ENCODE results near the gene PFDN1.

The PFDN1 gene

GRCh38 chr5:140318792-140319191, 15.9 kb upstream of the PFDN1 start:
- Histone ChIP-seq H3K27ac (ENCODE audit: insufficient read depth, low read depth, low read length, poor library complexity, severe bottlenecking) (no peak overlapping the region), H3K9me3 (ENCODE audit: control insufficient read depth, low read length) (no peaks in the 10 kb centered on the region), H3K36me3 (ENCODE audit: control insufficient read depth, insufficient read depth, low read length) (no peaks in the 10 kb centered on the region), H3K4me1 (ENCODE audit: control insufficient read depth, insufficient read depth, low read length) (peaks cover 10% of the 10 kb centered on the region), H3K27me3 (ENCODE audit: control insufficient read depth, insufficient read depth, low read length, poor library complexity, severe bottlenecking) (no peaks in the 10 kb centered on the region), H3K4me3 (ENCODE audit: insufficient read depth, low read depth, low read length) (no peak overlapping the region)
- WGBS, 2 experiments, result 91 to 94% methylated on average over 4 of the region's 4 CpGs

- WGBS, 2 experiments, result 85 to 87% methylated on average over 5 of the region's 5 CpGs
- Histone ChIP-seq H3K4me3 (ENCODE audit: insufficient read depth, low read depth, low read length) (no peak overlapping the region), H3K27ac (ENCODE audit: insufficient read depth, low read depth, low read length, poor library complexity, severe bottlenecking) (no peak overlapping the region), H3K9me3 (ENCODE audit: control insufficient read depth, low read length) (no peaks in the 10 kb centered on the region), H3K36me3 (ENCODE audit: control insufficient read depth, insufficient read depth, low read length) (no peaks in the 10 kb centered on the region), H3K27me3 (ENCODE audit: control insufficient read depth, insufficient read depth, low read length, poor library complexity, severe bottlenecking) (no peaks in the 10 kb centered on the region), H3K4me1 (ENCODE audit: control insufficient read depth, insufficient read depth, low read length) (peaks cover 1% of the 10 kb centered on the region)
Observed at GRCh38 chr5:140317859-140318258, 15.0 kb upstream of the PFDN1 start.

- Histone ChIP-seq H3K4me1 (ENCODE audit: control insufficient read depth, insufficient read depth, low read length) (no peaks in the 10 kb centered on the region), H3K4me3 (ENCODE audit: insufficient read depth, low read depth, low read length) (no peak overlapping the region), H3K27me3 (ENCODE audit: control insufficient read depth, insufficient read depth, low read length, poor library complexity, severe bottlenecking) (no peaks in the 10 kb centered on the region), H3K9me3 (ENCODE audit: control insufficient read depth, low read length) (no peaks in the 10 kb centered on the region), H3K36me3 (ENCODE audit: control insufficient read depth, insufficient read depth, low read length) (no peaks in the 10 kb centered on the region), H3K27ac (ENCODE audit: insufficient read depth, low read depth, low read length, poor library complexity, severe bottlenecking) (no peak overlapping the region)
- 94 to 97% methylated on average over 6 to 7 of the region's 7 CpGs for WGBS, 2 experiments
Observed at GRCh38 chr5:140312791-140313189, 9.9 kb upstream of the PFDN1 start.

GRCh38 chr5:140312067-140312790, 9.3 kb upstream of the PFDN1 start:
- no peaks in the 10 kb centered on the region for H3K27me3 ChIP-seq (ENCODE audit: control insufficient read depth, insufficient read depth, low read length, poor library complexity, severe bottlenecking)
- H3K4me1 ChIP-seq (ENCODE audit: control insufficient read depth, insufficient read depth, low read length), result no peaks in the 10 kb centered on the region
- no peaks in the 10 kb centered on the region for H3K36me3 ChIP-seq (ENCODE audit: control insufficient read depth, insufficient read depth, low read length)
- H3K4me3 ChIP-seq (ENCODE audit: insufficient read depth, low read depth, low read length), result no peak overlapping the region
- H3K9me3 ChIP-seq (ENCODE audit: control insufficient read depth, low read length), result no peaks in the 10 kb centered on the region
- no peak overlapping the region for H3K27ac ChIP-seq (ENCODE audit: insufficient read depth, low read depth, low read length, poor library complexity, severe bottlenecking)
- WGBS, 2 experiments, result 50 to 57% methylated on average over 4 of the region's 4 CpGs

GRCh38 chr5:140311011-140311467, 8.1 kb upstream of the PFDN1 start:
- Histone ChIP-seq H3K36me3 (ENCODE audit: control insufficient read depth, insufficient read depth, low read length) (no peaks in the 10 kb centered on the region), H3K4me3 (ENCODE audit: insufficient read depth, low read depth, low read length) (no peak overlapping the region), H3K27ac (ENCODE audit: insufficient read depth, low read depth, low read length, poor library complexity, severe bottlenecking) (no peak overlapping the region), H3K27me3 (ENCODE audit: control insufficient read depth, insufficient read depth, low read length, poor library complexity, severe bottlenecking) (peaks cover 3% of the 10 kb centered on the region), H3K4me1 (ENCODE audit: control insufficient read depth, insufficient read depth, low read length) (no peaks in the 10 kb centered on the region), H3K9me3 (ENCODE audit: control insufficient read depth, low read length) (no peaks in the 10 kb centered on the region)
- WGBS, 2 experiments, result 92 to 93% methylated on average over 5 of the region's 5 CpGs

- Histone ChIP-seq H3K4me3 (ENCODE audit: insufficient read depth, low read depth, low read length) (no peak overlapping the region), H3K4me1 (ENCODE audit: control insufficient read depth, insufficient read depth, low read length) (no peaks in the 10 kb centered on the region), H3K36me3 (ENCODE audit: control insufficient read depth, insufficient read depth, low read length) (no peaks in the 10 kb centered on the region), H3K27me3 (ENCODE audit: control insufficient read depth, insufficient read depth, low read length, poor library complexity, severe bottlenecking) (peaks cover 3% of the 10 kb centered on the region), H3K9me3 (ENCODE audit: control insufficient read depth, low read length) (no peaks in the 10 kb centered on the region), H3K27ac (ENCODE audit: insufficient read depth, low read depth, low read length, poor library complexity, severe bottlenecking) (no peak overlapping the region)
- 81 to 95% methylated on average over 2 of the region's 2 CpGs for WGBS, 2 experiments
Observed at GRCh38 chr5:140310434-140310833, 7.5 kb upstream of the PFDN1 start.

GRCh38 chr5:140309706-140310249, 6.9 kb upstream of the PFDN1 start:
- no peak overlapping the region for H3K4me3 ChIP-seq (ENCODE audit: insufficient read depth, low read depth, low read length)
- H3K4me1 ChIP-seq (ENCODE audit: control insufficient read depth, insufficient read depth, low read length), result no peaks in the 10 kb centered on the region
- 87 to 95% methylated on average over 3 of the region's 3 CpGs for WGBS, 2 experiments
- H3K9me3 ChIP-seq (ENCODE audit: control insufficient read depth, low read length), result no peaks in the 10 kb centered on the region
- no peaks in the 10 kb centered on the region for H3K36me3 ChIP-seq (ENCODE audit: control insufficient read depth, insufficient read depth, low read length)
- no peak overlapping the region for H3K27ac ChIP-seq (ENCODE audit: insufficient read depth, low read depth, low read length, poor library complexity, severe bottlenecking)
- peaks cover 3% of the 10 kb centered on the region for H3K27me3 ChIP-seq (ENCODE audit: control insufficient read depth, insufficient read depth, low read length, poor library complexity, severe bottlenecking)

GRCh38 chr5:140305471-140305870, 2.6 kb upstream of the PFDN1 start:
- H3K27me3 ChIP-seq (ENCODE audit: control insufficient read depth, insufficient read depth, low read length, poor library complexity, severe bottlenecking), result peaks cover 3% of the 10 kb centered on the region
- H3K4me3 ChIP-seq (ENCODE audit: insufficient read depth, low read depth, low read length), result no peak overlapping the region
- 89 to 91% methylated on average over 1 of the region's 1 CpG for WGBS, 2 experiments
- no peak overlapping the region for H3K27ac ChIP-seq (ENCODE audit: insufficient read depth, low read depth, low read length, poor library complexity, severe bottlenecking)
- no peaks in the 10 kb centered on the region for H3K9me3 ChIP-seq (ENCODE audit: control insufficient read depth, low read length)
- peaks cover 6% of the 10 kb centered on the region for H3K4me1 ChIP-seq (ENCODE audit: control insufficient read depth, insufficient read depth, low read length)
- no peaks in the 10 kb centered on the region for H3K36me3 ChIP-seq (ENCODE audit: control insufficient read depth, insufficient read depth, low read length)

- Histone ChIP-seq H3K36me3 (ENCODE audit: control insufficient read depth, insufficient read depth, low read length) (peaks cover 3% of the 10 kb centered on the region), H3K27ac (ENCODE audit: insufficient read depth, low read depth, low read length, poor library complexity, severe bottlenecking) (no peak overlapping the region), H3K4me3 (ENCODE audit: insufficient read depth, low read depth, low read length) (no peak overlapping the region), H3K27me3 (ENCODE audit: control insufficient read depth, insufficient read depth, low read length, poor library complexity, severe bottlenecking) (peaks cover 3% of the 10 kb centered on the region), H3K9me3 (ENCODE audit: control insufficient read depth, low read length) (no peaks in the 10 kb centered on the region), H3K4me1 (ENCODE audit: control insufficient read depth, insufficient read depth, low read length) (peaks cover 6% of the 10 kb centered on the region)
- WGBS, 2 experiments, result 86 to 95% methylated on average over 15 of the region's 15 CpGs
Observed at GRCh38 chr5:140303966-140304365, 1.1 kb upstream of the PFDN1 start.

GRCh38 chr5:140301136-140301535, 1.8 kb downstream of the PFDN1 start:
- WGBS, 2 experiments, result 87 to 100% methylated on average over 1 of the region's 1 CpG
- Histone ChIP-seq H3K9me3 (ENCODE audit: control insufficient read depth, low read length) (no peaks in the 10 kb centered on the region), H3K4me3 (ENCODE audit: insufficient read depth, low read depth, low read length) (no peak overlapping the region)

More at GRCh38 chr5:140301136-140301535, 1.8 kb downstream of the PFDN1 start:
- peaks cover 7% of the 10 kb centered on the region for H3K36me3 ChIP-seq (ENCODE audit: control insufficient read depth, insufficient read depth, low read length)
- H3K27me3 ChIP-seq (ENCODE audit: control insufficient read depth, insufficient read depth, low read length, poor library complexity, severe bottlenecking), result peaks cover 1% of the 10 kb centered on the region
- no peak overlapping the region for H3K27ac ChIP-seq (ENCODE audit: insufficient read depth, low read depth, low read length, poor library complexity, severe bottlenecking)
- H3K4me1 ChIP-seq (ENCODE audit: control insufficient read depth, insufficient read depth, low read length), result peaks cover 6% of the 10 kb centered on the region
